Choroid plexus epithelial cell (primary cell): ENCODE measurements around the gene SHB.

Experiments
- DNase-seq: peaks from one replicate; pipeline ENCODE4 v3.0.0-alpha.2; 2010; ENCODE audit warnings: low read depth
- H3K4me3 ChIP-seq: 2 replicates; pipeline ENCODE4 v1.5.1; 2011; ENCODE audit warnings: low read depth, mild to moderate bottlenecking, control low read depth, low read length, moderate library complexity
- TF ChIP-seq, protein P1 (sequence below): conservative IDR thresholded peaks from 2 replicates; pipeline ENCODE4 v1.5.1; 2011; ENCODE audit warnings: low read depth, mild to moderate bottlenecking, control low read depth, inconsistent platforms, low read length, moderate library complexity

The SHB gene

GRCh38 chr9:37959976-37960375, 109.1 kb downstream of the SHB start:
- TF ChIP-seq, protein P1, sequence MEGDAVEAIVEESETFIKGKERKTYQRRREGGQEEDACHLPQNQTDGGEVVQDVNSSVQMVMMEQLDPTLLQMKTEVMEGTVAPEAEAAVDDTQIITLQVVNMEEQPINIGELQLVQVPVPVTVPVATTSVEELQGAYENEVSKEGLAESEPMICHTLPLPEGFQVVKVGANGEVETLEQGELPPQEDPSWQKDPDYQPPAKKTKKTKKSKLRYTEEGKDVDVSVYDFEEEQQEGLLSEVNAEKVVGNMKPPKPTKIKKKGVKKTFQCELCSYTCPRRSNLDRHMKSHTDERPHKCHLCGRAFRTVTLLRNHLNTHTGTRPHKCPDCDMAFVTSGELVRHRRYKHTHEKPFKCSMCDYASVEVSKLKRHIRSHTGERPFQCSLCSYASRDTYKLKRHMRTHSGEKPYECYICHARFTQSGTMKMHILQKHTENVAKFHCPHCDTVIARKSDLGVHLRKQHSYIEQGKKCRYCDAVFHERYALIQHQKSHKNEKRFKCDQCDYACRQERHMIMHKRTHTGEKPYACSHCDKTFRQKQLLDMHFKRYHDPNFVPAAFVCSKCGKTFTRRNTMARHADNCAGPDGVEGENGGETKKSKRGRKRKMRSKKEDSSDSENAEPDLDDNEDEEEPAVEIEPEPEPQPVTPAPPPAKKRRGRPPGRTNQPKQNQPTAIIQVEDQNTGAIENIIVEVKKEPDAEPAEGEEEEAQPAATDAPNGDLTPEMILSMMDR: no peak
- H3K4me3 ChIP-seq: no peak overlapping the region
- no peak for DNase-seq

GRCh38 chr9:37958154-37958553, 110.9 kb downstream of the SHB start:
- TF ChIP-seq, protein P1: no peak
- no peak overlapping the region for H3K4me3 ChIP-seq
- no peak for DNase-seq

DNA sequence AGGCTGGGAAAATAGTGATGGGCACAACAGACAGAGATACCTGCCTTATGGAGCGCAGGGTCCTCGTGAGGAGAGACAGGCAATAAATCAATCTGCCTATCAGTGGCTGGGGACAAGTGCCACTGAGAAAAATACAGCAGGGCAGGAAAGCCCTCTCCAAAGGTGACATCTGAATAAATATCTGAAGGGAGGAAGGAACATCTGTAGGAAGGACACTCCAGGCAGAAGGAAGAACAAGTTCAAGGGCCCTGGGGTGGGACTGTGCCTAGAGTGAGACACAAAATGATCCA, 111.4 kb downstream of the SHB start:
- DNase-seq: no peak
- TF ChIP-seq, protein P1: no peak
- no peak overlapping the region for H3K4me3 ChIP-seq

GRCh38 chr9:37956904-37957663, 111.9 kb downstream of the SHB start:
- TF ChIP-seq, protein P1: no peak
- no peak overlapping the region for H3K4me3 ChIP-seq
- no peak for DNase-seq

DNA sequence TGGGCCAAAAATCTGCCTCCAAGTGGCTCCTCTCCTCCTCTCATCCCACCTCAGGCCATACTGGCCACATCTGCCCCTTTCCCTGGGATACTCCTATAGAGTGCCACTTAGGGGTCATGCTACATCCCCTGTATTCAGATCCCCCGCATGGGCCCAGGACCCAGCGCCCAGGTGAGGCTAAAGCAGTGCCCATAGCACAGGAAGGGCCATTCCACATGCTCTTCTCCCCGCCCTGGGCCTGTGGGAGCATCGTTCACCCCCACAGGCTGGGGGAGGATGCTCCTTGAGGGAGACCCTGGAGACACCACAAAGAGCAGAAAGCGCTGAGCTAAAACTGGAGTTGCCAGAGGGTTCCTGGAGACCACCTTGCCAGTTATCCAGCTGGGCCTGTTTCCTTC, 112.6 kb downstream of the SHB start:
- no peak for DNase-seq
- H3K4me3 ChIP-seq: no peak overlapping the region

DNA sequence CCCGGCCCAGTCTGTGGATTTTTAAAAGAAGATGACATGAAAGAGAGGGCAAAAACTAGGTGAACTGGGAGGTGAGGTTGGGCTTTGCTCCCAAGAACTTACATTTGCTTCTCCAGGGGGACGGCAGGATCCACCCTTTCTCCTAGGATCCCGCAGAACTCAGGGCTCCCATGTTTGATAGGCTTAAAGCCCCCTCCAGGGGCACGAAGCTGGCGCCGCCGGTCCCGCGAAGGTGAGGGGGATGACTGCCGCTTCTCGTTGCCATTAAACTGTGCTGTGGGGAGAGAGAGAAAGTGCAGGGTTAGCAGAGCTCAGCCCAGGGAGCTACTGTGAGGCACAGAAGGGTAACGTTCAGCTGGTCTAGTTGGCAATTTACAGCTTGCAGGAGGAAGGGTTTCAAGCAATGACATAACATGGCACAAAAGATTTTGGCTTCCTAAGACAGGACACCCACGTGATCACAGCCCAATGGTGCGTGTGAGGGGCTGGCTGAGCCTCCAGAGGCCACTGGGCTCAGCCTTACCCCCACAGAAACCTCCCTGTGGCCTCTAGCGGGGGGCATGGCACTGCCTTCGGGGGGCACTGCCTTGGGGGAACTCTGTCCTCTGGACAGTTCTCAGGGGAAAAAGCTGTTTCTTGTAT, 113.1 kb downstream of the SHB start:
- no peak overlapping the region for H3K4me3 ChIP-seq
- TF ChIP-seq, protein P1: no peak
- DNase-seq: no peak

More for the DNA sequence above, 112.6 kb downstream of the SHB start:
- TF ChIP-seq, protein P1: no peak

GRCh38 chr9:37954581-37954981, 114.4 kb downstream of the SHB start:
- no peak for DNase-seq
- TF ChIP-seq, protein P1: no peak
- no peak overlapping the region for H3K4me3 ChIP-seq
